A549 (cell line): ENCODE measurements around the gene OR4D2. TPM values are rescaled to one million over a fixed set of nuclear protein-coding genes. Genes with fewer than 3 reads are reported as not detected.

Experiments
- ATAC-seq, 2 experiments: fragments of 200-7000 bp in 1 of 2; fragments of >200 bp in 1 of 2; cut with Nextera tagmentation in 1 of 2; cut with Tn5 transposase in 1 of 2; 3 replicates each; pipeline versions ENCODE4 v1.8.0 to v1.9.1; 2018 to 2020; ENCODE audit warnings: mild to moderate bottlenecking in 1 of 2, moderate library complexity in 1 of 2
- CTCF ChIA-PET: fragments of 300-600 bp; sonication (Branson Sonifier 250); formaldehyde crosslinking; extraction: SDS; loops from one replicate; lab custom pipeline; 2021; ENCODE audit warnings: antibody characterized with exemption, inconsistent platforms; lab: Yijun Ruan, JAX
- POLR2A ChIA-PET: fragments of 350-600 bp; formaldehyde crosslinking; extraction: SDS; loops from one replicate; lab custom pipeline; 2021; ENCODE audit warnings: antibody characterized with exemption, inconsistent platforms; lab: Yijun Ruan, JAX
- DNase-seq, 2 experiments: peaks; one replicate each; pipeline versions ENCODE4 v3.0.0 to v3.0.0-alpha.2; 2011 to 2016; ENCODE audit warnings: low read depth in 1 of 2, low spot score in 1 of 2
- FAIRE-seq: peaks from 2 replicates; lab custom pipeline; 2011; peaks lifted over from hg19 to GRCh38; lab: Jason Lieb, UNC
- H3K27ac ChIP-seq, 2 experiments: fragments of >200 bp; sonication (Bioruptor Twin); formaldehyde crosslinking; 3 replicates each; pipeline ENCODE4 v1.5.1; 2016 to 2017
- H3K4me1 ChIP-seq: fragments of >200 bp; sonication (Bioruptor Twin); formaldehyde crosslinking; 3 replicates; pipeline ENCODE4 v1.6.1; 2016
- H3K4me2 ChIP-seq: fragments of >200 bp; sonication (Bioruptor Twin); formaldehyde crosslinking; 3 replicates; pipeline ENCODE4 v1.6.1; 2016
- H3K4me3 ChIP-seq: fragments of >200 bp; sonication (Bioruptor Twin); formaldehyde crosslinking; 3 replicates; pipeline ENCODE4 v1.5.1; 2016
- H3K9me3 ChIP-seq: fragments of >200 bp; sonication (Bioruptor Twin); formaldehyde crosslinking; 3 replicates; pipeline ENCODE4 v1.6.1; 2016
- BCL3 ChIP-seq: fragments of >200 bp; sonication (Bioruptor Twin); formaldehyde crosslinking; IDR thresholded peaks from 3 replicates; pipeline ENCODE4 v1.6.1; 2016
- CHD4 ChIP-seq: fragments of 200-600 bp; sonication (generic); IDR thresholded peaks from 2 replicates; pipeline ENCODE4 v1.6.1; 2016; ENCODE audit warnings: antibody characterized with exemption, mild to moderate bottlenecking, borderline replicate concordance
- E2F6 ChIP-seq: IDR thresholded peaks from 2 replicates; pipeline ENCODE4 v1.6.1; 2012; ENCODE audit warnings: low read depth, borderline replicate concordance
- EHMT2 ChIP-seq: fragments of 200-600 bp; sonication (generic); IDR thresholded peaks from 2 replicates; pipeline ENCODE4 v1.6.1; 2016; ENCODE audit warnings: antibody characterized with exemption, low read depth, mild to moderate bottlenecking, moderate library complexity
- EP300 ChIP-seq, 2 experiments: fragments of >200 bp; sonication (Bioruptor Twin); formaldehyde crosslinking; IDR thresholded peaks; 2 replicates in 1 of 2; 3 replicates in 1 of 2; pipeline ENCODE4 v1.6.1; 2016 to 2017
- ESRRA ChIP-seq: fragments of 150-350 bp; IDR thresholded peaks from 2 replicates; pipeline ENCODE4 v1.6.1; 2014; ENCODE audit warnings: mild to moderate bottlenecking, low read length, borderline replicate concordance
- FOSL2 ChIP-seq, 2 experiments: fragments of 450-650 bp in 1 of 2; fragments of >200 bp in 1 of 2; sonication (Bioruptor Twin) in 1 of 2; formaldehyde crosslinking; IDR thresholded peaks; 2 replicates each; pipeline versions ENCODE4 v1.5.0 to v1.6.1; 2016 to 2020; ENCODE audit warnings: mild to moderate bottlenecking in 1 of 2, moderate library complexity in 1 of 2
- HES2 ChIP-seq: fragments of >200 bp; sonication (Bioruptor Twin); formaldehyde crosslinking; IDR thresholded peaks from 2 replicates; pipeline ENCODE4 v1.6.1; 2016
- HMGXB4 ChIP-seq: fragments of 250-450 bp; sonication (Bioruptor Pico); IDR thresholded peaks from 2 replicates; pipeline ENCODE4 v1.5.0; 2021; ENCODE audit warnings: mild to moderate bottlenecking, moderate library complexity, borderline replicate concordance
- JUN ChIP-seq, 2 experiments: fragments of >200 bp; sonication (Bioruptor Twin); formaldehyde crosslinking; IDR thresholded peaks; 2 replicates in 1 of 2; 3 replicates in 1 of 2; pipeline ENCODE4 v1.6.1; 2016 to 2017
- KDM1A ChIP-seq: fragments of 200-600 bp; sonication (generic); IDR thresholded peaks from 2 replicates; pipeline ENCODE4 v1.6.1; 2016; ENCODE audit warnings: low read depth, mild to moderate bottlenecking
- MAFK ChIP-seq: fragments of 450-650 bp; IDR thresholded peaks from 2 replicates; pipeline ENCODE4 v1.6.1; 2014; ENCODE audit not compliant: partially characterized antibody
- NFE2L2 ChIP-seq: fragments of 150-350 bp; conservative IDR thresholded peaks from 2 replicates; pipeline ENCODE4 v1.6.1; 2014; ENCODE audit warnings: low read length
- NPAS2 ChIP-seq: fragments of 250-450 bp; sonication (Bioruptor Pico); IDR thresholded peaks from 2 replicates; pipeline ENCODE4 v1.8.0; 2022; ENCODE audit warnings: mild to moderate bottlenecking, moderate library complexity, borderline replicate concordance
- PBX3 ChIP-seq: IDR thresholded peaks from 2 replicates; pipeline ENCODE4 v1.6.1; 2012
- POLR2AphosphoS2 ChIP-seq: conservative IDR thresholded peaks from 2 replicates; pipeline ENCODE4 v1.6.1; 2012; ENCODE audit warnings: low read length, improper control_type of control experiment, inconsistent platforms
- RAD21 ChIP-seq, 2 experiments: fragments of >200 bp in 1 of 2; sonication (Bioruptor Twin) in 1 of 2; formaldehyde crosslinking in 1 of 2; IDR thresholded peaks in 1 of 2; conservative IDR thresholded peaks in 1 of 2; 2 replicates in 1 of 2; 3 replicates in 1 of 2; pipeline ENCODE4 v1.6.1; 2012 to 2018; ENCODE audit warnings: inconsistent platforms in 1 of 2
- RARB ChIP-seq: fragments of 250-450 bp; sonication (Bioruptor Pico); IDR thresholded peaks from 2 replicates; pipeline ENCODE4 v1.8.0; 2021; ENCODE audit warnings: mild to moderate bottlenecking, moderate library complexity
- RCOR1 ChIP-seq: fragments of 150-350 bp; IDR thresholded peaks from 2 replicates; pipeline ENCODE4 v1.6.1; 2014; ENCODE audit warnings: antibody characterized with exemption, low read length, low read depth
- TFCP2L1 ChIP-seq: fragments of 250-450 bp; sonication (Bioruptor Pico); IDR thresholded peaks from 2 replicates; pipeline ENCODE4 v1.5.0; 2021; ENCODE audit warnings: mild to moderate bottlenecking
- TP53 ChIP-seq: fragments of 250-450 bp; sonication (Bioruptor Pico); IDR thresholded peaks from 2 replicates; pipeline ENCODE4 v1.5.0; 2021; ENCODE audit warnings: mild to moderate bottlenecking, moderate library complexity
- ZSCAN20 ChIP-seq: fragments of 250-450 bp; sonication (Bioruptor Pico); IDR thresholded peaks from 2 replicates; pipeline ENCODE4 v1.8.0; 2022; ENCODE audit warnings: mild to moderate bottlenecking, moderate library complexity
- WGBS: methylation state at CpG from one replicate; pipeline ENCODE4 v1.1.6; 2017; ENCODE audit errors: missing lambda C conversion rate; 5-methylcytosine and 5-hydroxymethylcytosine counted together
- polyA plus RNA-seq, 4 experiments: library from polyadenylated mRNA; depleted of rRNA in 3 of 4; stranded (reverse); fragments of >200 nt; fragmentation: RNase III in 1 of 4; extraction: RNeasy Plus Mini Kit Qiagen cat#74134 plus additional on column Dnase treatment in 1 of 4; gene quantifications; 2 replicates in 3 of 4; 3 replicates in 1 of 4; pipeline ENCODE4 v1.2.3, GENCODE V29; 2011 to 2017

Gene OR4D2
- polyA plus RNA-seq, 2 of the 4 experiments (the other 2 are of a cell fraction) = not detected

- Histone ChIP-seq H3K27ac (no peak overlapping the region), H3K9me3 (no peaks in the 10 kb centered on the region), H3K4me3 (no peak overlapping the region), H3K4me1 (peaks cover 12% of the 10 kb centered on the region; the same call in 2 of the 3 replicates), H3K4me2 (no peak overlapping the region)
- TF ChIP-seq NFE2L2 = no peak
- TF ChIP-seq HES2 = no peak
- no peak for TF ChIP-seq EP300 (IDR thresholded peaks at IDR 0.05)
- TF ChIP-seq NPAS2 (CRISPR knock-in tag) = no peak
- no peak for TF ChIP-seq TFCP2L1
- no peak for TF ChIP-seq EHMT2
- TF ChIP-seq RAD21 (conservative IDR thresholded peaks at IDR 0.05 in 1 of 2, IDR thresholded peaks at IDR 0.05 in 1 of 2) = no peak
- no peak for TF ChIP-seq TP53 (CRISPR knock-in tag)
- no peak for TF ChIP-seq ZSCAN20
- TF ChIP-seq PBX3 = no peak
- no peak for TF ChIP-seq JUN (IDR thresholded peaks at IDR 0.05)
- no peak for TF ChIP-seq KDM1A
- no peak for TF ChIP-seq ESRRA
- ChIA-PET CTCF (interaction anchor here (0.7 to 2.5 kb wide), 5 partner anchors 8 to 71 kb away, joined by 3 to 8 read pairs (median 7); partner anchors contain the start of gene MKS1), POLR2A (no interaction called here)
- no peak for DNase-seq
- no peak for FAIRE-seq
- WGBS = 81% methylated on average over 13 of the region's 18 CpGs
- ATAC-seq = peak; percentile 6 to 14; a peak in 4 of 6 replicates
Observed at GRCh38 chr17:58193641-58194255, 27.0 kb downstream of the OR4D2 start.

GRCh38 chr17:58195518-58196123, 28.8 kb downstream of the OR4D2 start:
- DNase-seq (no peak), FAIRE-seq (no peak), ATAC-seq (no peak)
- no peak overlapping the region for H3K27ac ChIP-seq
- TF ChIP-seq MAFK = no peak
- TF ChIP-seq NFE2L2 = no peak
- TF ChIP-seq EP300 (IDR thresholded peaks at IDR 0.05) = no peak
- TF ChIP-seq E2F6 = no peak
- no peak for TF ChIP-seq TP53 (CRISPR knock-in tag)
- TF ChIP-seq HMGXB4 (CRISPR knock-in tag) = no peak
- TF ChIP-seq RARB (CRISPR knock-in tag) = no peak
- no peak for TF ChIP-seq BCL3
- TF ChIP-seq ZSCAN20 = no peak
- TF ChIP-seq RCOR1 = no peak
- TF ChIP-seq FOSL2 (IDR thresholded peaks at IDR 0.05) = no peak
- TF ChIP-seq FOSL2 (CRISPR knock-in tag; IDR thresholded peaks at IDR 0.05) = no peak
- no peak for TF ChIP-seq POLR2AphosphoS2
- TF ChIP-seq CHD4 = no peak
- H3K4me1 ChIP-seq = 0 out of 3 replicates have a peak, but pooled peaks cover 3% of the 10 kb centered on the region
- H3K4me2 ChIP-seq = no peak overlapping the region
- ChIA-PET POLR2A (no interaction called here), CTCF (interaction anchor here (0.6 to 2.5 kb wide), 6 partner anchors 10 to 54 kb away, joined by 3 to 8 read pairs (median 4); partner anchors contain the start of gene MKS1)
- no peaks in the 10 kb centered on the region for H3K9me3 ChIP-seq
- 42% methylated on average over 5 of the region's 5 CpGs for WGBS
- H3K4me3 ChIP-seq = no peak overlapping the region
